ENCODE data around the gene DNAJA3. TPM values are rescaled to one million over a fixed set of nuclear protein-coding genes. Genes with fewer than 3 reads are reported as not detected.
"Not testable (repeated sequence)": the region's sequence is repeated elsewhere in the genome, so short reads cannot be mapped to it uniquely, and the experiment has no call there.

Gene DNAJA3
- total RNA-seq, 1 donor from 2014 or later, result 42.8 TPM

DNA sequence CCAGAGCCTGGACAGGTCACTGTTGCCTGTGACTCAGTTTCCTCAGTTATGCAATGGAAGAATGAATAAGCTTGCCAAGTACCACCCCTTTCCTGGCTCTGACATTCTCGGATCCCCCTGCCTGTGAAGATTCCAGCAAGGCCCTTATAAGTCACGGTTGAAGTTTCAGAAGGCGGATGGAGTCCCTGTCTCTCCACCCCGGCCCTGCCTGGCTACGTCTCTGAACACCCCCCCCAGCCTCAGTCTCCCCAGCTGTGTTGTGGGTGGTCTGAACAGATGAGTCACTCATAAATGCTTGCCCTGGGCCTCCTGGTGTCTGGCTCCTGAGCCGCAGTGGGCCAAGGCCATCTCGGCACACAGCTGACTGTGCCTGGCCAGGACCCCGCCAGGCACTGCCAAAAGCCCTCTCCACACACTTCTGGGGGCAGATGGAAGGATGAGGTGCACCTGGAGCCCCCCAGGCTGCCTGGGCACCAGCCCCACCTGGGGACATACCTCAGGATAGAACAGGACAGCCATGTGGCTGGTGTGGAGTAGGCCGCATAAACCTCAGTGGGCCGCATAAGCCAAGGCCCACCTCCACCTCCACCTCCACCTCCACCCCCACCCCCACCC lies 38.6 kb upstream of the DNAJA3 start:
- FAIRE-seq (no peak), DNase-seq (ENCODE audit: low spot score in 2 of 2) (no peak)

DNA sequence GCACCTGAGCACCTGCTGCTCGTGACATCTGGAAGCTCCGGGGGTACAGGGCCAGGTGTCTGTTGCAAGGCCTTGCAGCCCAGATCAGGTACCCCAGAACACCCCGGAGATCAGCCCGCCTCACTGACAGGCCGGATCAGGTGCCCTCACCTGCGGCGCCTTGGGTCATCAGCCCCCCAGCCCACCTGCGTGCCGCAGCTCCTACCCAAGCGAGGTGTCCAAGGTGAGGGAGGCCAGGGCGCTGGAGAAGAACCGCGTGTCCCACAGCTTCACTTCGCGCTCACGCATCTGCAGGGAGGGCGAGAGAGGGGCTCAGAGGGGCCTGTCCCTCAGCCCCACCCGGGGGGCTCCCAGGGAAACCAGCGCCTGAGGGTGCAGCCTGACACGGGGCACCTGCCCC lies 37.9 kb upstream of the DNAJA3 start:
- FAIRE-seq, result no peak
- no peak for DNase-seq (ENCODE audit: low spot score in 2 of 2)

DNA sequence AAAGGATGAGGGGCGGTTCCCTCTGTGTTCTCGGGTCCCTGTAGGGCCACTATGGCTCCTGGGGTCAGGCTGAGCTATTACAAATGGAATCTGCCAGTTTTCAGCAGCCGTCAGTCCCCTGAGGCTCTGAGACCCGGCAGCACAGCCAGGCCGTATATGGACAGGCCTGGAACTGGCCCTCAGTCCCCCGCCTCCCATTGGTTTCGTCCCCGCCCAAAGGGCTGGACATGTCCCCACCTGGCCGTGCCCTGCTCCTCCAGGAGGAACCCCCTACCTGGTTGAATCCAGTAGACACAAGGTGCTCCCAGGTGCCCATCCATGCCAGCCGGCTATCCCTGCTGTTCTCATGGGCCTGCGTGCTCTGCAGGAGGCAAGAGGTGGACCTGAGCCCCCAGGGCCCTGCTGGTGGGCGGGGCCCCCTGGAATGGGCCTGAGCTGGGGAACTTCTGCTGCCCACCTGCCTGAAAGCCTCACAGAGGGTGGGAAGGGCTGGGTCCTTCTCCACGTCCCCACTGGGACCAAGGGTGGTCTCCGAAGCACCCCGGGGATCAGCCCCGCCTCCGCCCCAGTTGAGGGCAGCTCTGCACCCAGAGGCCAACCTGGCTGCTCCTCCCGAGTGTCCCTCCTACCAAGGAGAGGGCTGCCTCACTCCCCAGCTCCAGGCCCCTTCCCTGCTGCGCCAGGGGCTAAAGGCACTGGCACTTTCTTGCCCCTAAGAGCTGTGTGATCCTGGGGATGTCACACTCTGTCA lies 37.2 kb upstream of the DNAJA3 start:
- no peak for FAIRE-seq
- DNase-seq (ENCODE audit: low spot score in 2 of 2), result no peak

DNA sequence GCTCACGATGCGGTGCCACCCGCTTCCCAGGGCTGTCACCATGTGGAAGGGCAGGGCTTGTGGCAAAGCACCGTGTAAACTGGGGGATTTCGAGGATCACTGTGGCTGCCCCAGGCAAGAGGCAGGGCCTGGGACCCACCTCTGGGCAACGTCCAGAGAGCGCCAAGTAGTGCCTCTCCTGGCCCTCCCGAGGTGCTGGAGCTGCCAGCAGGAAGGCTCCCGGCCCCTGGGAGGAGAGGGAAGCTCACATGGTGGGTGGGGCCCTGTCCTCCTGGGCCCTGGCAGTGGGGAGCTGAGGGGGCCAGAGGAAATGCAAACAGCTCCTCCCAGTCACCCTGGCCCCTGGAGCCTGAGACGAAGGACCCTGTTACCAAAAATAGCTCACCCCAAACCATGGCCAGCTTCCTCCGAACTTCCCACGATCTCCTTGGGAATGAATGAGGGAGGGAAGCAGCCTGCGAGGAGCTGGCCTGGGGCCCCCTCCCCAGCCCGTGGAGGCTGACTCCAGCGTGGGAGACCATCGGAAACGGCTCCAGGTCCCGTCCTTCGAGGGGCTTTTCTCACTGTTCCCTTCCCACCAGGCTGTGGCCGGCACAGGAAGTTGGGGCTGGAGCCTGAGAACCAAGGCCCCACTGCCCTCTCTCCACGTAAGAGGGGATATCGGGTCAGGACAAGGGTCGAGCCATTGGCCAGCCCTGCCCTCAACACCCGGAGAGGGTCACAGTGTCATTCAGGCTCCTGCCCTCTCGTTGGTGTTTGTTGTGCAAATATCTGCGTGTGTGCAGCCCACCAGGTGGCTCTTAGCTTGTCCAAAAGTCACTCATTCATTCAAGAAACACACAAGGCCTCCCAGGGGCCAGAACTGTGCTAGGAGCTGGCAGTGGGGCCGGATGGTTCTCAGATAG lies 36.4 kb upstream of the DNAJA3 start:
- FAIRE-seq (no peak), DNase-seq (ENCODE audit: low spot score in 2 of 2) (no peak)

DNA sequence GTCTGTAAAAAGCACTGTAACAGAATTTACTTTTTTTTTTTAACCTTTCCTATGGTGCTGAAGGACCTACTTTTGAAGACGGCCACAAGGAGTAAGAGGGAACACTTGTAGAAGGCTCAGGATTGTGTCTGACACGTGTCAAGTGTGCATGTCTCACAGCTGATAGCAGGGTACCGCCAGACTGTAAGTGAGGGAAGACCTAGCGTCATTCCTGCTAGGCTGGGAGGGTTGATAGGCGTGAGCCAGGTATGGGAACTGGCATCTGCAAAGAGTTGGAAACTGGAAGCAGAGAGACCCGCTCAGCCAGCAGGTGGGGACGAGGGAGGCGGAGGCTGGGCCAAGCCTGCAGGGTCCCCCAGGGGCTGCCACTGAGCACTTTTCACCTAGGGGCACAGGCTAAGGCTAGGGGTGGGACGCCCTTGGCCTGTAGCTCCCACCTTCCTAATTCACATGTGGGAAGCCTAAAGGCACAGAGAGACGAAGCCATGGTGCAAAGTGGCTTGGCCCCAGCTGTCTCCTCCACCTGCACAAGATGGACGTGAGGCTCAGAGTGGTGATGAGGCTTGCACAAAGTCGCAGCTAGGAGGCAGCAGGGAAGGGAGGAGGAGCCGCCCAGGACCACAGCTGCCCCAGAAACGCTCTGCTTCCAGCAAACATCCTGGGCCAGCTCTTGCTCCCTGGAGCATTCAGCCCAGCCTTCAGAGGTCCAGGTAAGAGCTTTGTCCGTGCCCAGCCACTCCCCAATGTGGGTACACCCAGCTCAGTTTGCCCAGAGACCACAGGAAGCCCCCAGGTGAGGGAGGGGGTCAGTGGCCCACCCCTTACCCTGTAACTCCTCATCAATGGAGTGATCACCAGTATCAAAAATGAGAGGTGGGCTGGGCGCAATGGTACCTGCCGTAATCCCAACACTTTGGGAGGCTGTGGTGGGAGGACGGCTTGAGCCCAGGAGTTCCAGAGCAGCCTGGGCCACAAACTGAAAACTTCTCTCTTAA lies 35.1 kb upstream of the DNAJA3 start:
- DNase-seq (ENCODE audit: low spot score in 2 of 2) (no peak), FAIRE-seq (no peak)

DNA sequence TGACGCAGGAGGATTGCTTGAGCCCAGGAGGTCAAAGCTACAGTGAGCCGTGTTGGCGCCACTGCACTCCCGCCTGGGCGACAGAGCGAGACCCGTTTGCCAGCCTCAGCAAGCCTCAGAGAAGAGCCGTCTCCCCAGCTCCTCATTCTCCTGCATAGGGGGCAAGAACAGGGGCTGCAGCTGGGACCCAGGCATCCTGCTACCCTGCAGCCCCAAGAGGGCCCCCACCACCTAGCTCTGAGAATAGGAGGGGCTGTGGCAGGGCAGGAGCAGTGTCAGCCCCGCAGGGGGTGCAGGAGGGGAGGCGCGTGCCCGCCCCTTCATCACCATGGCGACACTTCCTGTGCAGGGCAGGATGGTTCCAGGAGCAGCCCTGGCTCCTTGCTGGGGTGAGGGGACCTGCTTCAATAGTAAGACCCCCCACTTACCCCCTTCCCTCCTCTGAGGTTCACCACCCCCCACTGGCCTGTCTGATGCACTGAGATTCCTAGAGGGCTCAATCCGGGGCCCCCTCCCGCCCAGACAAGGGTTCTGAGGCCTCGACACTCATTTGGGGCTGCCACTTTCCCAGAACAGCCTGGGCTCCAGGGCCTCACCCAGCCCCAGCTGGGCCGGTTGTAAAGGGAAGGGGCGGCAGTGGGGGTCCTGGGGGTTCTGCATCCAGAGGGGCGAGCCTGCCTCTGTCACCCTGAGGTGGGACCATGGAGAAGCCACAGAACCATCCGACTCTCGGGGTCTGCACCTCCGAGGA lies 33.9 kb upstream of the DNAJA3 start:
- FAIRE-seq, result no peak
- no peak for DNase-seq (ENCODE audit: low spot score in 2 of 2)

DNA sequence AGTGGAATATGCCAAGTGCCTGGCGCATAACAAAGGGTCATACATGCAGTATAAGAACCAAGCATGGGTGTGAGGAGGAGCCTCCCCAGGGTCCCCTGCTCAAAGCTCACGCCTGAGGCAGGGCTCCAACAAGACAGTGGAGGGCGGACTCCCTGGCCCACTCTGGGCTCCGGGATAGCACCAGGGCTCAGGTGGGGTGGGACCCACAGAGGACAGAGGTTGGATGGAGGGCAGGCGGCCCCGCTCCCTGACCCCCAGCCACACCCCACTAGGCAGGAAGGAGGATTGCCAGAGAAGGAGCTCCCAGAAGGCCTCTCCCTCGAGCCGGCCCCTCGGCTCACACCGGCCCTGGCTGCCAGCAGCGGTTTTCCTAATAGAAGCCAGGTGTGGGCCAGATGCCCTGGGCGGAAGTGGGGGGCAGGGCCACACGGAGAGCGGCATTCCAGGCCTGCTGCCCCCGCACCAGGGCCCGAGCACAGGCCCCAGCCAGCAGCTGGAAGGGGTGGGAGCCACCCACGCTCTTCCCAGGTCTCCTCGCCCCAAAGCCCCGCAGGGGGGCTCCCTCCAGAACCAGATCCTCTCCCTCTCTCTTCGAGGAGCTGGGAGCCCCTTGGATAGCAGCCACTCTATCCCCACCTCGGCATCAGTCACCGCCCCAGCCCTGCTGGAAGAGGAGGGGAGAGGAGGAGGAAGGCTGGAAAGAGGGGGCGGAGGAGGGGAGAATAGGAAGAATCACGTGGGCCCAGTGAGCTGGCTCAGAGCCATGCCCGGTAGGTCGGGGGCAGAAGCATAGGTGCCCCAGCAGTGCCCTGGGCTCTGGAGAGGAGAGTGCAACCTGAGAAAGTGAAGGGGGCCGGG lies 33.1 kb upstream of the DNAJA3 start:
- no peak for DNase-seq (ENCODE audit: low spot score in 2 of 2)
- no peak for FAIRE-seq

DNA sequence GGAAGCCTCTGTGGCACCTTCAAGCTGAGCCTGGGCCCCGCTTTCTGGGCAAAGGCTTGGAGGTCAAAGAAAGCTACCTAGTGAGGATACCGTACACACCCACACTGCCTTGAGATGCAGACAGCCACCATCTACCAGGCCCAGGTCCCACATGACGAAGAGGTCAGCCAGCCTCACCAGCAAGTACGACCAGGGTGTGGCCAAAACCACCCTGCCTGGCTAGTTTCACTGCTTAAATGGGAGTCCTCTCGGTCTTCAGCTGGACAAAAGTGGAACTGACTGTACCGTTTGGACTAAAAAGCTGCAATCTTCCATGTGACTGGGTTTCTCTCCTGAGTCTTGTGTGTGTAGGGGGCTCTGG lies 32.4 kb upstream of the DNAJA3 start:
- DNase-seq (ENCODE audit: low spot score in 2 of 2) (no peak), FAIRE-seq (no peak)

DNA sequence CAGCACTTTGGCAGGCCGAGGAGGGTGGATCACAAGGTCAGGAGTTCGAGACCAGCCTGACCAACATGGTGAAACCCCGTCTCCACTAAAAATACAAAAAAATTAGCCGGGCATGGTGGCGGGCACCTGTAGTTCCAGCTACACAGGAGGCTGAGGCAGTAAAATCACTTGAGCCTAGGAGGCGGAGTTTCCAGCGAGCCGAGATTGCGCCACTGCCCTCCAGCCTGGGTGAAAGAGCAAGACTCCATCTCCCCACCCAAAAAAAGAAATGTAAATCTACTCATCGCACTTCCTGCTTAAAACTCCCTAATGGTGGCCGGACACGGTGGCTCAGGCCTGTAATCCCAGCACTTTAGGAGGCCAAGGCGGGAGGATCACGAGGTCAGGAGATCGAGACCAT lies 31.8 kb upstream of the DNAJA3 start:
- DNase-seq (ENCODE audit: low spot score in 2 of 2); FAIRE-seq: not testable (repeated sequence)

DNA sequence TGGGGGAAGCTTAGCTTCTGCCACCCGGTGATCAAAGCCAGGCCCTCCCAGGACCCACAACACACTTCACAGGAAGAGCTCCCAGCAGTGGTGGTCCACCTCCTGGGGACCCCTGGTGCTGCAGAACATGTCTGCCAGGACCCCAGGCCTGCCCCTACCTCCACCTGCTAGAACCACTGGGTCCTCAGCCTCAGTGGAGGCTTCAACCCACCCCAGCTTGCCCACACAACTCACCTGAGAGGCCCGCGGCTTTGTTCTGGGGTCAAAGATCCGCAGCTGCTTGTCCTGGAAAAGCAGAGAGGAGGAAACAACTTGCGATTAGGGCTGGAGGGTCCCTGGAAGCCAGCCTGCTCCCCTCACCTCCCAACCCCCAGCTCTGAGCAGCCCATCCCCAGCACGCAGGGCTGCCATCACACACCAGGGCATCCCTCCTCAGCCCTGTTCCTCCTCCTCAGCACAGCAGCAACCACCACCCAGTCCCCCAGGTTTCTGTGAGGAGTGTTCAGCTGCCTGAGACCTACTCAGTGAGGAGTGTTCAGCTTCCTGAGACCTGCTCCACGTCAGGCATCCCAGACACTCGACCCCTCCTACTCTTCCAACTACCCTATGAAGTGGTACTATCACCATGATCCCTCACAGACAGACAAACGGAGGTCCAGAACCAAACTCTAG lies 30.5 kb upstream of the DNAJA3 start:
- no peak for DNase-seq (ENCODE audit: low spot score in 2 of 2)

DNA sequence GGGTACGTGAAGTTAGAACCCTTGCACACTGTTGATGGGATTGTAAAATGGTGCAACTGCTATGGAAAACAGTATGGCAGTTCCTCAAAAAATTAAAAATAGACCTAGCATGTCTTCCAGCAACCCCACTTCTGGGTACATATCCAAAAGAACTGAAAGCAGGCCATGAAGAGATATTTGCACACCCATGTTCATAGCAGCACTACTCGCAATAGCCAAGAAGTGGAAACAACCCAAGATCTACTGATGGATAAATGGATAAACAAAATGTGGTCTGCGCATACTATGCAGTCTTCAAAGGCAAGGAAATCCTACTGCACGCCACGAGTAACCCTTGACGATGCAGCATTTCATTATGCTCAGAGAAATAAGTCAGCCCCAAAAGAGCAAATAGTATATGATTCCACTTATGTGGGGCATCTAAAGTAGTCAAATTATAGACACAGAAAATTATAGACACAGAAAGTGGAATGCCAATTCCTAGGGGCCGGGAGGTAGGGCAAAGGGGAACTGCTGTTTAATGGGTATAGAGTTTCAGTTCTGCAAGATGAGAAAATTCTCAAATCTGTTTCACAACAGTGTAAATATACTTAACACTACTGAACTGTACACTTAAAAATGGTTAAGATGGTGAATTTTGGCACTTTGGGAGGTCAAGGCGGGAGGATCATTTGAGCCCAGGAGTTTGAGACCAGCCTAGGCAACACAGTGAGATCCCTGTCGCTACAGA lies 26.5 kb upstream of the DNAJA3 start:
- DNase-seq (ENCODE audit: low spot score in 2 of 2), result no peak
- FAIRE-seq, result no peak

More for the DNA sequence above, 30.5 kb upstream of the DNAJA3 start:
- FAIRE-seq, result no peak

DNA sequence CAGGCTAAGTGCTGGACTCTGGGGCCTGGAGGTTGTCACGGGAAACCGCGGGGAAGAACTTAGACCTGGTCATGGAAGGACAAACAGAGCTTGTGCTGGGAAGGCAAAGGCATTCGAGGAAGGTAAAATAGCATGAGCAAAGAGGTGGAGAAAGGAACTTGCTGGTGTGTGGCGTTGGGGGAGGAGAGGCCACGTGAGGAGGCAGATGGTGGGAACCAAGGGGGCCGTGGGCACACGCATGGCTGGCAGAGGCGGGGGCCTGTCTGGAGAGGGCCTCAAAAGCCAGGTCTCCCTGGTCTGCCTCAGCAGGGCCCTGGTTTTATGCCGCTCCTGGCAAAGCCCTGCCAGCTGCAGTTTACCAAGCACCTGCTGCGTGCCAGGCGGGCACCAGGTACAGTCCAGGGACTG lies 24.6 kb upstream of the DNAJA3 start:
- no peak for FAIRE-seq
- no peak for DNase-seq (ENCODE audit: low spot score in 2 of 2)

DNA sequence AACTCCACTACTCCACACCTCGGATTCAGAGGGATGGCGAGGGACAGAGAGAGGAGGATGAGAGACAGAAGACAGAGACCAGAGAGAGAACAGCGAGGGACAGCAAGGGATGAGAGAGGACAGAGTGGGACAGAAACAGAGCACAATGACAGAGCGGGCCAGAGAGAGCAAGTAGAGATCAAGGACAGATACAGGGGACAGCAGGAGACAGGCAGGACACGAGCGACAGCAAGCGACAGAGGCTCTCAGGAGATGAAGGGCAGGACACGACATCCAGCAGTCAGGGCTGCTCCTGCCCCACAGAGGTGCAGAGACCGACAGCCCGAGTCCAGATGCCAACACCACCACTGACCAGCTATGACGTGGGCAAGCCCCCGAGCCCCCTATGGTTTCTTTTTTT lies 24.2 kb upstream of the DNAJA3 start:
- FAIRE-seq (no peak), DNase-seq (ENCODE audit: low spot score in 2 of 2) (no peak)

DNA sequence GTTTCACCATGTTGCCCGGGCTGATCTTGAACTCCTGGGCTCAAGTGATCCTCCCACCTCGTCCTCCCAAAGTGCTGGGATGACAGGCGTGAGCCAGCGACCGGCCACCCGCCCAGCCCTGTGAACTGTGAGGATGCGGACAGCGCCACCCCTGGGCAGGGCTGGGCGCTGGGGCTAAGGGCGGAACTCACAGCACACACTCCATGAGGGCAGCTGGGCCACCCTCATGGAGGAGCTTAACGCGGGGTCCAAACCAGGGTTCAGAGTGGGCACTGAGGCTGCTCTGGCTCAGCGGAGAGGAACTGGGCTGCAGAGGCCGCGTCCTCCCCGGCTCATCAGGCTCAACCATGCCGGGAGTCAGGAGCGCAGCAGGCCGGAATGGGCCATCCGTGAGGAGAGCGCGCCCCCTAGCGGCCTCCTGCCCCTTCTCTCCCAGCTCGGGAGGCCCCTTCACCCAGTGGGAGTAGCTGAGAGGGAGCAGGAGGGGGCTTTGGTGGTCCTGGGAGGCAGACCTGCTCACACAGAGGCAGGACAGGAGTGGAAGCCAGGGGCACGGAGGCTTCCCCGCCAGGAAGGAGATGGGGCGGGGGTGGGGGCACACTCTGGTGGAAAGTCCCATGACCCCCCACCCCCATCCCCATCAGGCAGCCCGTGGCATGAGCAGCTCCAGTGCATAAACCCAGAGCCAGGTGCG lies 23.1 kb upstream of the DNAJA3 start:
- DNase-seq (ENCODE audit: low spot score in 2 of 2) (peak; percentile 82 to 94), FAIRE-seq (no peak)

DNA sequence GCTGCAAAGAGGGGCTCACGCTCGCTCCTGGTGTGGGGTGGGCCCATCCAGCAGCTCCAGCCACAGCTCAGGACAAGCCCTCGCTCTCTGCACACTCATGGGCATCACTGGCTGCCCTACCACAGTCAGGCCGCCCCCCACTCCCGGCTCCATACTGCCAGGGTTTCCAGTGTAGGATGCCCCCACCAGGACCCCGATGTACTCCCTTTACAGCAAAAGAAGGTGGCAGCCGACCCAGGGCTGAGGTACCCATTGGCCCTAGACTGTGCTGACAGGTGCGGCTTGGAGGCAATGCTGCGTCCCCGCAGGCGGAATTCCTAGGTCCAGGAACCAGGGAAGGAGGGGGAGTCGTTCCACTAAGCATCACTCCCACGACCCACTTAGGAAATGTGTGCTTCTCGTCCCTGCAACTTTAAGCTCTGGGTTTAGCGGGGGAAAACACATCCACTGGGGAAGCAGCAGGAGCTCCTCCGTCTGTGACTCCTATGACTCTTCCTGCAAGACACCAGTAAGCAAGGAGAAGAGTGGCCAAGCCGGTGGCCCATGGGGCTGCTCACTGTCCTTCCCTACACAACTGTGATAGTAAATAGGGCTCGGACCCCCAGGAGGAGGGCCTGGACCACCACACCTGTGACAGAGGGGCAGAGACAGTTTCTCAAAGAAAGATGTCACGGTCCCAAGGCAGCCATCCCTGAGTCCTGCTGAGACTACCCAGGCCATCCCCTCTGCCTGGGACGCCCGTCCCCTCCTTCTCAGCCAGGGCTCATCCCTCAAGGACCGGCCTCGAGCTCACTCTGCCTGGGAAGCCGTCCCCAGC lies 22.3 kb upstream of the DNAJA3 start:
- FAIRE-seq (no peak), DNase-seq (ENCODE audit: low spot score in 2 of 2) (no peak)
